WTC11 (cell line): Measurements from ENCODE around the gene MICAL3. TPM values are rescaled to one million over a fixed set of nuclear protein-coding genes. Genes with fewer than 3 reads are reported as not detected.

Experiments
- ATAC-seq: fragments of 200-7000 bp; cut with Tn5 transposase; 2 replicates; pipeline ENCODE4 v1.10.0; 2021; ENCODE audit warnings: mild to moderate bottlenecking, moderate library complexity
- CTCF ChIA-PET: fragments of 300-600 bp; sonication (Branson Sonifier 250); formaldehyde crosslinking; loops from one replicate; lab custom pipeline; 2021; ENCODE audit warnings: antibody characterized with exemption; lab: Charles Lee
- POLR2A ChIA-PET: fragments of 350-600 bp; sonication (Branson Sonifier 250); formaldehyde crosslinking; loops from one replicate; lab custom pipeline; 2021; ENCODE audit warnings: antibody characterized with exemption; lab: Charles Lee
- DNase-seq: peaks from one replicate; pipeline ENCODE4 v3.0.0; 2021; ENCODE audit warnings: low spot score
- H3K27ac Mint-ChIP-seq: 2 replicates; pipeline ENCODE4 v1.8.0; 2021; ENCODE audit warnings: mixed read lengths
- H3K27me3 Mint-ChIP-seq: 2 replicates; pipeline ENCODE4 v1.8.0; 2021; ENCODE audit warnings: low read depth, mild to moderate bottlenecking, moderate library complexity, mixed read lengths
- H3K36me3 Mint-ChIP-seq: 2 replicates; pipeline ENCODE4 v1.8.0; 2021; ENCODE audit warnings: mixed read lengths
- H3K4me1 Mint-ChIP-seq: 2 replicates; pipeline ENCODE4 v1.8.0; 2022; ENCODE audit warnings: mixed read lengths
- H3K4me3 Mint-ChIP-seq: 2 replicates; pipeline ENCODE4 v1.8.0; 2021; ENCODE audit warnings: mild to moderate bottlenecking, moderate library complexity, mixed read lengths
- H3K9me3 Mint-ChIP-seq: 2 replicates; pipeline ENCODE4 v1.8.0; 2021; ENCODE audit warnings: mixed read lengths
- ELF4 ChIP-seq: sonication (generic); formaldehyde crosslinking; IDR thresholded peaks from 2 replicates; pipeline ENCODE4 v1.8.1; 2022; ENCODE audit warnings: low read depth, mild to moderate bottlenecking, moderate library complexity, missing genetic modification reagents
- EMX1 ChIP-seq: fragments of 250-450 bp; sonication (Bioruptor Pico); IDR thresholded peaks from 2 replicates; pipeline ENCODE4 v1.8.0; 2021; ENCODE audit warnings: mild to moderate bottlenecking
- FOXJ3 ChIP-seq: sonication (generic); formaldehyde crosslinking; IDR thresholded peaks from 2 replicates; pipeline ENCODE4 v1.9.0; 2021; ENCODE audit warnings: missing genetic modification reagents, mild to moderate bottlenecking, borderline replicate concordance
- JAZF1 ChIP-seq: fragments of 250-450 bp; sonication (Bioruptor Pico); IDR thresholded peaks from 2 replicates; pipeline ENCODE4 v1.9.0; 2021; ENCODE audit warnings: moderate library complexity, mild to moderate bottlenecking, inconsistent platforms
- MXD4 ChIP-seq: fragments of 250-450 bp; sonication (Bioruptor Pico); IDR thresholded peaks from 2 replicates; pipeline ENCODE4 v1.8.0; 2021; ENCODE audit warnings: mild to moderate bottlenecking, moderate library complexity, borderline replicate concordance
- MYBL2 ChIP-seq: sonication (generic); formaldehyde crosslinking; IDR thresholded peaks from 2 replicates; pipeline ENCODE4 v1.8.1; 2023; ENCODE audit warnings: mild to moderate bottlenecking, moderate library complexity, missing genetic modification reagents
- NFE2L1 ChIP-seq: sonication (generic); formaldehyde crosslinking; IDR thresholded peaks from 2 replicates; pipeline ENCODE4 v1.8.1; 2023; ENCODE audit warnings: missing genetic modification reagents
- NFYB ChIP-seq: sonication (generic); formaldehyde crosslinking; conservative IDR thresholded peaks from 2 replicates; pipeline ENCODE4 v1.8.0; 2022; ENCODE audit warnings: low read depth, missing genetic modification reagents
- SMAD4 ChIP-seq: sonication (generic); formaldehyde crosslinking; IDR thresholded peaks from 2 replicates; pipeline ENCODE4 v1.8.0; 2022; ENCODE audit warnings: mild to moderate bottlenecking, missing genetic modification reagents
- SOX15 ChIP-seq: fragments of 250-450 bp; sonication (Bioruptor Pico); IDR thresholded peaks from 2 replicates; pipeline ENCODE4 v1.9.0; 2021; ENCODE audit warnings: mild to moderate bottlenecking
- TCF7 ChIP-seq: sonication (generic); formaldehyde crosslinking; IDR thresholded peaks from 2 replicates; pipeline ENCODE4 v1.8.0; 2022; ENCODE audit warnings: mild to moderate bottlenecking, low read depth, missing genetic modification reagents, moderate library complexity
- ZNF138 ChIP-seq: sonication (generic); formaldehyde crosslinking; conservative IDR thresholded peaks from 2 replicates; pipeline ENCODE4 v1.8.1; 2022; ENCODE audit warnings: mild to moderate bottlenecking, moderate library complexity, missing genetic modification reagents
- total RNA-seq: library from RNA; stranded (reverse); gene quantifications from 3 replicates; pipeline ENCODE4 v1.2.3, GENCODE V29; 2021
- TF ChIP-seq, protein P1 (sequence below): sonication (generic); formaldehyde crosslinking; IDR thresholded peaks from 2 replicates; pipeline ENCODE4 v1.8.0; 2023; ENCODE audit warnings: missing genetic modification reagents
- TF ChIP-seq, protein P2 (sequence below): sonication (generic); formaldehyde crosslinking; conservative IDR thresholded peaks from 2 replicates; pipeline ENCODE4 v1.8.1; 2023; ENCODE audit warnings: mild to moderate bottlenecking, low read depth, missing genetic modification reagents, moderate library complexity
- TF ChIP-seq, protein P3 (sequence below): sonication (generic); formaldehyde crosslinking; IDR thresholded peaks from 2 replicates; pipeline ENCODE4 v1.8.1; 2023; ENCODE audit warnings: mild to moderate bottlenecking, missing genetic modification reagents
- TF ChIP-seq, protein P4 (sequence below): fragments of 250-450 bp; sonication (Bioruptor Pico); IDR thresholded peaks from 2 replicates; pipeline ENCODE4 v1.9.0; 2021; ENCODE audit warnings: mild to moderate bottlenecking
- TF ChIP-seq, protein P5 (sequence below): fragments of 250-450 bp; sonication (Bioruptor Pico); conservative IDR thresholded peaks from 2 replicates; pipeline ENCODE4 v1.9.0; 2021; ENCODE audit warnings: mild to moderate bottlenecking
- TF ChIP-seq, protein P6 (sequence below): sonication (generic); formaldehyde crosslinking; IDR thresholded peaks from 2 replicates; pipeline ENCODE4 v1.8.1; 2022; ENCODE audit warnings: mild to moderate bottlenecking, missing genetic modification reagents, moderate library complexity, borderline replicate concordance
- TF ChIP-seq, protein P7 (sequence below): sonication (generic); formaldehyde crosslinking; IDR thresholded peaks from 2 replicates; pipeline ENCODE4 v1.8.1; 2023; ENCODE audit warnings: mild to moderate bottlenecking, missing genetic modification reagents, moderate library complexity

The MICAL3 gene
- total RNA-seq, 1 experiment from 2014 or later = 41.2 TPM

DNA sequence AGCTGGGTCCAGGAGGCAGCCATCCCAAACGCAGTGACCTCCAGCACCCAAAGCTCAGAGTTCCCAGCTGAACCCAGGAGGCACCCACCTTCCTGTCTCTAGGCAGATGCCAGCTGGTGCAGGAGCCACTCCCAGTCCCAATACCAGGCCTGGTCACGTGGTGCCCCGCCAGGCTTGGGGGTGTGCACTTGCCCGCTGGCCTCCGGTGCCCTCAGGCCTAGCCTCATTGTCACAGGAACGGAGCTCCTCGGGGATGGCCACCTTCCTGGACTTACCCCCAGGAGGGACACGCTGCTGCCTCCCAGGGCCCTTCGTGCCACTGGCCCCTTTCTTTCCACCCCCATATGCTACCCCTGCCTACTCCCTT lies 254.7 kb downstream of the MICAL3 start (continued):
- TF ChIP-seq, protein P1, sequence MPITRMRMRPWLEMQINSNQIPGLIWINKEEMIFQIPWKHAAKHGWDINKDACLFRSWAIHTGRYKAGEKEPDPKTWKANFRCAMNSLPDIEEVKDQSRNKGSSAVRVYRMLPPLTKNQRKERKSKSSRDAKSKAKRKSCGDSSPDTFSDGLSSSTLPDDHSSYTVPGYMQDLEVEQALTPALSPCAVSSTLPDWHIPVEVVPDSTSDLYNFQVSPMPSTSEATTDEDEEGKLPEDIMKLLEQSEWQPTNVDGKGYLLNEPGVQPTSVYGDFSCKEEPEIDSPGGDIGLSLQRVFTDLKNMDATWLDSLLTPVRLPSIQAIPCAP (CRISPR knock-in tag) = no peak
- TF ChIP-seq, protein P2, sequence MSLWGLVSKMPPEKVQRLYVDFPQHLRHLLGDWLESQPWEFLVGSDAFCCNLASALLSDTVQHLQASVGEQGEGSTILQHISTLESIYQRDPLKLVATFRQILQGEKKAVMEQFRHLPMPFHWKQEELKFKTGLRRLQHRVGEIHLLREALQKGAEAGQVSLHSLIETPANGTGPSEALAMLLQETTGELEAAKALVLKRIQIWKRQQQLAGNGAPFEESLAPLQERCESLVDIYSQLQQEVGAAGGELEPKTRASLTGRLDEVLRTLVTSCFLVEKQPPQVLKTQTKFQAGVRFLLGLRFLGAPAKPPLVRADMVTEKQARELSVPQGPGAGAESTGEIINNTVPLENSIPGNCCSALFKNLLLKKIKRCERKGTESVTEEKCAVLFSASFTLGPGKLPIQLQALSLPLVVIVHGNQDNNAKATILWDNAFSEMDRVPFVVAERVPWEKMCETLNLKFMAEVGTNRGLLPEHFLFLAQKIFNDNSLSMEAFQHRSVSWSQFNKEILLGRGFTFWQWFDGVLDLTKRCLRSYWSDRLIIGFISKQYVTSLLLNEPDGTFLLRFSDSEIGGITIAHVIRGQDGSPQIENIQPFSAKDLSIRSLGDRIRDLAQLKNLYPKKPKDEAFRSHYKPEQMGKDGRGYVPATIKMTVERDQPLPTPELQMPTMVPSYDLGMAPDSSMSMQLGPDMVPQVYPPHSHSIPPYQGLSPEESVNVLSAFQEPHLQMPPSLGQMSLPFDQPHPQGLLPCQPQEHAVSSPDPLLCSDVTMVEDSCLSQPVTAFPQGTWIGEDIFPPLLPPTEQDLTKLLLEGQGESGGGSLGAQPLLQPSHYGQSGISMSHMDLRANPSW (CRISPR knock-in tag) = no peak
- no peak for TF ChIP-seq NFE2L1 (CRISPR knock-in tag)
- no peak for TF ChIP-seq JAZF1 (CRISPR knock-in tag)
- TF ChIP-seq MYBL2 (CRISPR knock-in tag) = no peak

DNA sequence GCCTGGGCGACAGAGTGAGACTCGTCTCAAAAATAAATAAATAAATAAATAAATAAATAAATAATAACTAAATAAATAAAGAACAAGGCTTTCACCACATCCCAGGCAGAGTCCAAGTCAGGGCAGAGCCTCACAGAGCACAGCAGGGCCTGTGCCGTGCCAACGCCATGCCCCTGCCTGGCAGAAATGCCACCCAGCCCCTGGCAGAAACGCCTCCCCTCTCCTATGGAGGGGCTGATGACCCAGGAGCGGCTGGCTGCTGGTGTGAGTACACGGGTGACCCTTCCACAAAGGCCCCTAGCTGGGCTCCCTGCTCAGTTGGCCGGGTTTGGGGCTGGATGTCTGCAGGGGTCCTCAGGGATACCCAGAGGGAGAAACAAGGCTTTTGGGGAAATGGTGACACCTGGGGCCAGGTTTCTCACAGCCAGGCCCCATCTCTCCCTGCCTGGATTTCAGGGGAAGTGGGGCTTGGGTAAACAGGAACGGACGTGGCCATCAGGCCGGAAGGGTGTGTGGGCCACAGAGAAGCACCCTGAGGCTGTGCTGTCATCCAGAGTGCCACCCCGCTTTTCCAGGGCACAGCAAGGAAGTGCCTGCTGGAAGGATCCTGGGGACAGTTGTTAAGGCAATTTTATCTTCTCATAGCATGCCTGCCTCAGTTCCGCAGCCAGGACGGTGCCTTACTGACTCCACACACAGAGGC lies 255.2 kb downstream of the MICAL3 start:
- no peaks in the 10 kb centered on the region for H3K27me3 Mint-ChIP-seq
- peaks cover 18% of the 10 kb centered on the region for H3K4me1 Mint-ChIP-seq
- H3K9me3 Mint-ChIP-seq = no peaks in the 10 kb centered on the region
- no peak overlapping the region for H3K27ac Mint-ChIP-seq
- ChIA-PET POLR2A (no interaction called here), CTCF (interaction anchor here (0.8 to 8.2 kb wide), 3 partner anchors 15 to 318 kb away, joined by 3 to 92 read pairs (median 5); no protein-coding TSS in a partner anchor)
- no peaks in the 10 kb centered on the region for H3K36me3 Mint-ChIP-seq
- no peak for DNase-seq
- H3K4me3 Mint-ChIP-seq = no peak overlapping the region
- ATAC-seq = no peak
- TF ChIP-seq EMX1 (CRISPR knock-in tag) = no peak
- TF ChIP-seq, protein P3, sequence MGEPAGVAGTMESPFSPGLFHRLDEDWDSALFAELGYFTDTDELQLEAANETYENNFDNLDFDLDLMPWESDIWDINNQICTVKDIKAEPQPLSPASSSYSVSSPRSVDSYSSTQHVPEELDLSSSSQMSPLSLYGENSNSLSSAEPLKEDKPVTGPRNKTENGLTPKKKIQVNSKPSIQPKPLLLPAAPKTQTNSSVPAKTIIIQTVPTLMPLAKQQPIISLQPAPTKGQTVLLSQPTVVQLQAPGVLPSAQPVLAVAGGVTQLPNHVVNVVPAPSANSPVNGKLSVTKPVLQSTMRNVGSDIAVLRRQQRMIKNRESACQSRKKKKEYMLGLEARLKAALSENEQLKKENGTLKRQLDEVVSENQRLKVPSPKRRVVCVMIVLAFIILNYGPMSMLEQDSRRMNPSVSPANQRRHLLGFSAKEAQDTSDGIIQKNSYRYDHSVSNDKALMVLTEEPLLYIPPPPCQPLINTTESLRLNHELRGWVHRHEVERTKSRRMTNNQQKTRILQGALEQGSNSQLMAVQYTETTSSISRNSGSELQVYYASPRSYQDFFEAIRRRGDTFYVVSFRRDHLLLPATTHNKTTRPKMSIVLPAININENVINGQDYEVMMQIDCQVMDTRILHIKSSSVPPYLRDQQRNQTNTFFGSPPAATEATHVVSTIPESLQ (CRISPR knock-in tag) = no peak
- TF ChIP-seq, protein P4, sequence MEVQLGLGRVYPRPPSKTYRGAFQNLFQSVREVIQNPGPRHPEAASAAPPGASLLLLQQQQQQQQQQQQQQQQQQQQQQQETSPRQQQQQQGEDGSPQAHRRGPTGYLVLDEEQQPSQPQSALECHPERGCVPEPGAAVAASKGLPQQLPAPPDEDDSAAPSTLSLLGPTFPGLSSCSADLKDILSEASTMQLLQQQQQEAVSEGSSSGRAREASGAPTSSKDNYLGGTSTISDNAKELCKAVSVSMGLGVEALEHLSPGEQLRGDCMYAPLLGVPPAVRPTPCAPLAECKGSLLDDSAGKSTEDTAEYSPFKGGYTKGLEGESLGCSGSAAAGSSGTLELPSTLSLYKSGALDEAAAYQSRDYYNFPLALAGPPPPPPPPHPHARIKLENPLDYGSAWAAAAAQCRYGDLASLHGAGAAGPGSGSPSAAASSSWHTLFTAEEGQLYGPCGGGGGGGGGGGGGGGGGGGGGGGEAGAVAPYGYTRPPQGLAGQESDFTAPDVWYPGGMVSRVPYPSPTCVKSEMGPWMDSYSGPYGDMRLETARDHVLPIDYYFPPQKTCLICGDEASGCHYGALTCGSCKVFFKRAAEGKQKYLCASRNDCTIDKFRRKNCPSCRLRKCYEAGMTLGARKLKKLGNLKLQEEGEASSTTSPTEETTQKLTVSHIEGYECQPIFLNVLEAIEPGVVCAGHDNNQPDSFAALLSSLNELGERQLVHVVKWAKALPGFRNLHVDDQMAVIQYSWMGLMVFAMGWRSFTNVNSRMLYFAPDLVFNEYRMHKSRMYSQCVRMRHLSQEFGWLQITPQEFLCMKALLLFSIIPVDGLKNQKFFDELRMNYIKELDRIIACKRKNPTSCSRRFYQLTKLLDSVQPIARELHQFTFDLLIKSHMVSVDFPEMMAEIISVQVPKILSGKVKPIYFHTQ (CRISPR knock-in tag) = no peak
- TF ChIP-seq NFYB = no peak
- TF ChIP-seq, protein P5, sequence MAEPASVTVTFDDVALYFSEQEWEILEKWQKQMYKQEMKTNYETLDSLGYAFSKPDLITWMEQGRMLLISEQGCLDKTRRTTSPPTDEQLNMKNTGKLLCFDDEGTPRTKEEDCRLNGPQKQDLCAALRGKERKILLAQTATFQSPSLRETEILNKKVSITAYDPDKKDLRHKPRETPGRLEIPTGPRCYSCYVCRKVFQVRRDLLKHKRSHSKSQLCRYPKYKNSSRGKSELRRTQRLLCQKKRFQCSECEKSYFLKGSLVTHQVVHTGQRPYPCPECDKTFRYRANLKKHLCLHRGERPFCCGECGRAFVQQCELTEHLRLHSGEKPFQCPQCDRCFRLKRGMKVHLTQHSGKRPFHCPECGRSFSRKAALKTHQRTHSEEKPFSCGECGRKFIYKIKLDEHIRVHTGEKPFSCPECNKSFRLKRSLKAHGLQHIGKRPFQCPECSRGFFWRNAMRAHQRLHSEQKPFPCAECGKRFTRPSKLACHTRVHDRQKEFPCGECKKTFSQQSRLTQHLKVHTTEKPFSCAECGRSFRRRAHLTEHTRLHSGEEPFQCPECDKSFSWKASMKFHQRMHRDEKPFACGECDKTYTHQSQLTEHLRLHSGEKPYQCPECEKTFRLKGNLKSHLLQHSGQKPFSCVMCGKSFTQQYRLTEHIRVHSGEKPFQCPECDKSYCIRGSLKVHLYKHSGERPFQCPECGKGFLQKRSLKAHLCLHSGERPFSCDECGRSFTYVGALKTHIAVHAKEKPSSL = no peak
- no peak for TF ChIP-seq MXD4 (CRISPR knock-in tag)
- TF ChIP-seq, protein P6, sequence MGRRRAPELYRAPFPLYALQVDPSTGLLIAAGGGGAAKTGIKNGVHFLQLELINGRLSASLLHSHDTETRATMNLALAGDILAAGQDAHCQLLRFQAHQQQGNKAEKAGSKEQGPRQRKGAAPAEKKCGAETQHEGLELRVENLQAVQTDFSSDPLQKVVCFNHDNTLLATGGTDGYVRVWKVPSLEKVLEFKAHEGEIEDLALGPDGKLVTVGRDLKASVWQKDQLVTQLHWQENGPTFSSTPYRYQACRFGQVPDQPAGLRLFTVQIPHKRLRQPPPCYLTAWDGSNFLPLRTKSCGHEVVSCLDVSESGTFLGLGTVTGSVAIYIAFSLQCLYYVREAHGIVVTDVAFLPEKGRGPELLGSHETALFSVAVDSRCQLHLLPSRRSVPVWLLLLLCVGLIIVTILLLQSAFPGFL (CRISPR knock-in tag) = no peak
- TF ChIP-seq SMAD4 (CRISPR knock-in tag) = no peak
- TF ChIP-seq NFE2L1 (CRISPR knock-in tag) = no peak
- no peak for TF ChIP-seq ZNF138
- no peak for TF ChIP-seq FOXJ3 (CRISPR knock-in tag)
- no peak for TF ChIP-seq TCF7 (CRISPR knock-in tag)
- TF ChIP-seq, protein P7, sequence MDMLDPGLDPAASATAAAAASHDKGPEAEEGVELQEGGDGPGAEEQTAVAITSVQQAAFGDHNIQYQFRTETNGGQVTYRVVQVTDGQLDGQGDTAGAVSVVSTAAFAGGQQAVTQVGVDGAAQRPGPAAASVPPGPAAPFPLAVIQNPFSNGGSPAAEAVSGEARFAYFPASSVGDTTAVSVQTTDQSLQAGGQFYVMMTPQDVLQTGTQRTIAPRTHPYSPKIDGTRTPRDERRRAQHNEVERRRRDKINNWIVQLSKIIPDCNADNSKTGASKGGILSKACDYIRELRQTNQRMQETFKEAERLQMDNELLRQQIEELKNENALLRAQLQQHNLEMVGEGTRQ (CRISPR knock-in tag) = no peak
- TF ChIP-seq, protein P2 (CRISPR knock-in tag) = no peak
- no peak for TF ChIP-seq SOX15 (CRISPR knock-in tag)
- TF ChIP-seq ELF4 = no peak
